Amniotic stem cell (primary cell): ENCODE results near the gene MYO18A.

Experiments used
- DNase-seq: peaks from one replicate; lab custom pipeline; 2025; lab: John Stamatoyannopoulos, UW

MYO18A gene

GRCh38 chr17:29077320-29077719 is 102.9 kb downstream of the MYO18A start:
- no peak for DNase-seq

- no peak for DNase-seq
These were observed 103.5 kb downstream of the MYO18A start for GRCh38 chr17:29076722-29077121.

GRCh38 chr17:29076087-29076486 is 104.1 kb downstream of the MYO18A start:
- DNase-seq = no peak

- DNase-seq = no peak
These were observed 105.7 kb downstream of the MYO18A start for GRCh38 chr17:29074488-29074887.

- no peak for DNase-seq
These were observed 106.7 kb downstream of the MYO18A start for GRCh38 chr17:29073520-29073919.

- DNase-seq = no peak
These were observed 107.2 kb downstream of the MYO18A start for GRCh38 chr17:29073045-29073444.

- no peak for DNase-seq
These were observed 108.9 kb downstream of the MYO18A start for GRCh38 chr17:29071303-29071702.

- DNase-seq = no peak
These were observed 109.4 kb downstream of the MYO18A start for GRCh38 chr17:29070781-29071180.

GRCh38 chr17:29070308-29070707 is 109.9 kb downstream of the MYO18A start:
- no peak for DNase-seq

GRCh38 chr17:29069526-29070041 is 110.6 kb downstream of the MYO18A start:
- DNase-seq = no peak

- DNase-seq = no peak
These were observed 111.4 kb downstream of the MYO18A start for GRCh38 chr17:29068818-29069217.

GRCh38 chr17:29066606-29067005 is 113.6 kb downstream of the MYO18A start:
- no peak for DNase-seq

GRCh38 chr17:29066047-29066446 is 114.2 kb downstream of the MYO18A start:
- no peak for DNase-seq

GRCh38 chr17:29063992-29064391 is 116.2 kb downstream of the MYO18A start:
- no peak for DNase-seq

- no peak for DNase-seq
These were observed 118.0 kb downstream of the MYO18A start for GRCh38 chr17:29062215-29062614.

GRCh38 chr17:29061036-29061435 is 119.2 kb downstream of the MYO18A start:
- no peak for DNase-seq

- no peak for DNase-seq
These were observed 119.7 kb downstream of the MYO18A start for GRCh38 chr17:29060475-29060874.

GRCh38 chr17:29059281-29059680 is 120.9 kb downstream of the MYO18A start:
- DNase-seq = no peak

- no peak for DNase-seq
These were observed 121.8 kb downstream of the MYO18A start for GRCh38 chr17:29058391-29058790.

- DNase-seq = no peak
These were observed 122.8 kb downstream of the MYO18A start for GRCh38 chr17:29057361-29057760.

GRCh38 chr17:29054835-29055234 is 125.4 kb downstream of the MYO18A start:
- DNase-seq = no peak

- no peak for DNase-seq
These were observed 128.5 kb downstream of the MYO18A start for GRCh38 chr17:29051731-29052130.

GRCh38 chr17:29051194-29051593 is 129.0 kb downstream of the MYO18A start:
- DNase-seq = no peak

GRCh38 chr17:29050176-29050575 is 130.0 kb downstream of the MYO18A start:
- no peak for DNase-seq
